Measurements from ENCODE around the gene GEMIN5. TPM values are rescaled to one million over a fixed set of nuclear protein-coding genes. Genes with fewer than 3 reads are reported as not detected.

The GEMIN5 gene
- total and polyA plus RNA-seq, 2 of the 13 experiments (the other 11 are each of a cell fraction or from before 2014, with no cell fraction given) = 6.6 to 28.6 TPM

DNA sequence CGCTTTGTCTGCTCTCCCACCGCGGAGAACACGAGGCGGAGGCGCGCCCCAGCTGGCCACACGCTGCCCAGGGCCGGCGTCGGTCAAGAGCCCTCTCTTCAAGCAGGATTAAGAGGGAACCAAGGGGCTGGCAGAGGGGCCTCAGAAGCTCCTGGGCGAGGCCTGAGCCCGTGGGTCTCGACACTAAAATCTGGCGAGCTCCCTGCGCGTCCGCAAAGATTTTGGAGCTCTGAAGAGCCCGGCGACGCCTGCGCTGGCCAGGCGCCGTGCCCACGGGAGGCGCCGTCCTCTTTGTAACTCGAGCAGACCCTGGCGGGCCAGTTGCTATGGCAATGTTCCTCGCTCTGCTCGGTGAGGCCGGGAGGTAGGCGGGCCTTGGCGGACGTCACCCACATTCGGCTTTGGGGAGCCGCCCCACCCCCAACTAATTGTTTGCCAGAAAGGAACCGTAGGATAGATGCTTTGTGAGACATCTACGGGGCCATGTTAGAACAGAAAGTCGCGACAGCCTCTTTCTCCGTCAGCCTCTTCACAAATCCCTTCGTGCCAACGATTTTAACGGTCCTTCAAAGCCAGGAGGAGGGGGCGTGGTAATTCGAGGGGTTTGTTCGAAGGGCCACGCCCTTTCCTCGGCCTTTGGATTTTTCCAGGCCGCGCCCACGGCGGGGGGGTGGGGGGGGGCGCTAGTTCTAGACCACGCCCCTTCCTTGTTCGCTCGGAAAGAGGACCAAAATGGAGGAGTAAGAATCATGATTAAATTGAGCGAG, 80.3 kb downstream of the GEMIN5 start (continued):
- TF ChIP-seq, protein P1, sequence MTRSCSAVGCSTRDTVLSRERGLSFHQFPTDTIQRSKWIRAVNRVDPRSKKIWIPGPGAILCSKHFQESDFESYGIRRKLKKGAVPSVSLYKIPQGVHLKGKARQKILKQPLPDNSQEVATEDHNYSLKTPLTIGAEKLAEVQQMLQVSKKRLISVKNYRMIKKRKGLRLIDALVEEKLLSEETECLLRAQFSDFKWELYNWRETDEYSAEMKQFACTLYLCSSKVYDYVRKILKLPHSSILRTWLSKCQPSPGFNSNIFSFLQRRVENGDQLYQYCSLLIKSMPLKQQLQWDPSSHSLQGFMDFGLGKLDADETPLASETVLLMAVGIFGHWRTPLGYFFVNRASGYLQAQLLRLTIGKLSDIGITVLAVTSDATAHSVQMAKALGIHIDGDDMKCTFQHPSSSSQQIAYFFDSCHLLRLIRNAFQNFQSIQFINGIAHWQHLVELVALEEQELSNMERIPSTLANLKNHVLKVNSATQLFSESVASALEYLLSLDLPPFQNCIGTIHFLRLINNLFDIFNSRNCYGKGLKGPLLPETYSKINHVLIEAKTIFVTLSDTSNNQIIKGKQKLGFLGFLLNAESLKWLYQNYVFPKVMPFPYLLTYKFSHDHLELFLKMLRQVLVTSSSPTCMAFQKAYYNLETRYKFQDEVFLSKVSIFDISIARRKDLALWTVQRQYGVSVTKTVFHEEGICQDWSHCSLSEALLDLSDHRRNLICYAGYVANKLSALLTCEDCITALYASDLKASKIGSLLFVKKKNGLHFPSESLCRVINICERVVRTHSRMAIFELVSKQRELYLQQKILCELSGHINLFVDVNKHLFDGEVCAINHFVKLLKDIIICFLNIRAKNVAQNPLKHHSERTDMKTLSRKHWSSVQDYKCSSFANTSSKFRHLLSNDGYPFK (CRISPR knock-in tag; IDR thresholded peaks at IDR 0.05; ENCODE audit: borderline replicate concordance) = no peak
- TF ChIP-seq RBM22 (optimal IDR thresholded peaks at IDR 0.05; ENCODE audit: low read length) (peak; percentile 60), TBP (CRISPR knock-in tag; IDR thresholded peaks at IDR 0.05) (no peak), ZSCAN21 (CRISPR knock-in tag; IDR thresholded peaks at IDR 0.05; ENCODE audit: borderline replicate concordance) (no peak), TOPORS (CRISPR knock-in tag; IDR thresholded peaks at IDR 0.05) (0 out of 2 replicates have a peak, but pooled peaks have one; percentile 24), ZNF160 (CRISPR knock-in tag; IDR thresholded peaks at IDR 0.05) (no peak; the same call in 1 of the 2 replicates), HNF4G (IDR thresholded peaks at IDR 0.05; ENCODE audit: borderline replicate concordance, low read depth, low read length) (no peak), HNF4G (CRISPR knock-in tag; IDR thresholded peaks at IDR 0.05; ENCODE audit: borderline replicate concordance, low read depth) (no peak), ZSCAN22 (CRISPR knock-in tag; IDR thresholded peaks at IDR 0.05) (no peak), MAFF (IDR thresholded peaks at IDR 0.05; ENCODE audit: low read depth, low read length) (no peak), MEIS1 (CRISPR knock-in tag; IDR thresholded peaks at IDR 0.05; ENCODE audit: borderline replicate concordance) (no peak), GABPB1 (CRISPR knock-in tag; IDR thresholded peaks at IDR 0.05) (peak; percentile 70), ZNF567 (CRISPR knock-in tag; IDR thresholded peaks at IDR 0.05; ENCODE audit: borderline replicate concordance) (no peak), DPF2 (CRISPR knock-in tag; IDR thresholded peaks at IDR 0.05; ENCODE audit: borderline replicate concordance, low read depth) (no peak)
- TF ChIP-seq, protein P2, sequence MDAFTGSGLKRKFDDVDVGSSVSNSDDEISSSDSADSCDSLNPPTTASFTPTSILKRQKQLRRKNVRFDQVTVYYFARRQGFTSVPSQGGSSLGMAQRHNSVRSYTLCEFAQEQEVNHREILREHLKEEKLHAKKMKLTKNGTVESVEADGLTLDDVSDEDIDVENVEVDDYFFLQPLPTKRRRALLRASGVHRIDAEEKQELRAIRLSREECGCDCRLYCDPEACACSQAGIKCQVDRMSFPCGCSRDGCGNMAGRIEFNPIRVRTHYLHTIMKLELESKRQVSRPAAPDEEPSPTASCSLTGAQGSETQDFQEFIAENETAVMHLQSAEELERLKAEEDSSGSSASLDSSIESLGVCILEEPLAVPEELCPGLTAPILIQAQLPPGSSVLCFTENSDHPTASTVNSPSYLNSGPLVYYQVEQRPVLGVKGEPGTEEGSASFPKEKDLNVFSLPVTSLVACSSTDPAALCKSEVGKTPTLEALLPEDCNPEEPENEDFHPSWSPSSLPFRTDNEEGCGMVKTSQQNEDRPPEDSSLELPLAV (CRISPR knock-in tag; conservative IDR thresholded peaks at IDR 0.05; ENCODE audit: low read depth) = no peak
- TF ChIP-seq, protein P3, sequence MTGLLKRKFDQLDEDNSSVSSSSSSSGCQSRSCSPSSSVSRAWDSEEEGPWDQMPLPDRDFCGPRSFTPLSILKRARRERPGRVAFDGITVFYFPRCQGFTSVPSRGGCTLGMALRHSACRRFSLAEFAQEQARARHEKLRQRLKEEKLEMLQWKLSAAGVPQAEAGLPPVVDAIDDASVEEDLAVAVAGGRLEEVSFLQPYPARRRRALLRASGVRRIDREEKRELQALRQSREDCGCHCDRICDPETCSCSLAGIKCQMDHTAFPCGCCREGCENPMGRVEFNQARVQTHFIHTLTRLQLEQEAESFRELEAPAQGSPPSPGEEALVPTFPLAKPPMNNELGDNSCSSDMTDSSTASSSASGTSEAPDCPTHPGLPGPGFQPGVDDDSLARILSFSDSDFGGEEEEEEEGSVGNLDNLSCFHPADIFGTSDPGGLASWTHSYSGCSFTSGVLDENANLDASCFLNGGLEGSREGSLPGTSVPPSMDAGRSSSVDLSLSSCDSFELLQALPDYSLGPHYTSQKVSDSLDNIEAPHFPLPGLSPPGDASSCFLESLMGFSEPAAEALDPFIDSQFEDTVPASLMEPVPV (CRISPR knock-in tag; IDR thresholded peaks at IDR 0.05) = peak; percentile 33; the same call in 1 of the 2 replicates
- TF ChIP-seq, protein P4, sequence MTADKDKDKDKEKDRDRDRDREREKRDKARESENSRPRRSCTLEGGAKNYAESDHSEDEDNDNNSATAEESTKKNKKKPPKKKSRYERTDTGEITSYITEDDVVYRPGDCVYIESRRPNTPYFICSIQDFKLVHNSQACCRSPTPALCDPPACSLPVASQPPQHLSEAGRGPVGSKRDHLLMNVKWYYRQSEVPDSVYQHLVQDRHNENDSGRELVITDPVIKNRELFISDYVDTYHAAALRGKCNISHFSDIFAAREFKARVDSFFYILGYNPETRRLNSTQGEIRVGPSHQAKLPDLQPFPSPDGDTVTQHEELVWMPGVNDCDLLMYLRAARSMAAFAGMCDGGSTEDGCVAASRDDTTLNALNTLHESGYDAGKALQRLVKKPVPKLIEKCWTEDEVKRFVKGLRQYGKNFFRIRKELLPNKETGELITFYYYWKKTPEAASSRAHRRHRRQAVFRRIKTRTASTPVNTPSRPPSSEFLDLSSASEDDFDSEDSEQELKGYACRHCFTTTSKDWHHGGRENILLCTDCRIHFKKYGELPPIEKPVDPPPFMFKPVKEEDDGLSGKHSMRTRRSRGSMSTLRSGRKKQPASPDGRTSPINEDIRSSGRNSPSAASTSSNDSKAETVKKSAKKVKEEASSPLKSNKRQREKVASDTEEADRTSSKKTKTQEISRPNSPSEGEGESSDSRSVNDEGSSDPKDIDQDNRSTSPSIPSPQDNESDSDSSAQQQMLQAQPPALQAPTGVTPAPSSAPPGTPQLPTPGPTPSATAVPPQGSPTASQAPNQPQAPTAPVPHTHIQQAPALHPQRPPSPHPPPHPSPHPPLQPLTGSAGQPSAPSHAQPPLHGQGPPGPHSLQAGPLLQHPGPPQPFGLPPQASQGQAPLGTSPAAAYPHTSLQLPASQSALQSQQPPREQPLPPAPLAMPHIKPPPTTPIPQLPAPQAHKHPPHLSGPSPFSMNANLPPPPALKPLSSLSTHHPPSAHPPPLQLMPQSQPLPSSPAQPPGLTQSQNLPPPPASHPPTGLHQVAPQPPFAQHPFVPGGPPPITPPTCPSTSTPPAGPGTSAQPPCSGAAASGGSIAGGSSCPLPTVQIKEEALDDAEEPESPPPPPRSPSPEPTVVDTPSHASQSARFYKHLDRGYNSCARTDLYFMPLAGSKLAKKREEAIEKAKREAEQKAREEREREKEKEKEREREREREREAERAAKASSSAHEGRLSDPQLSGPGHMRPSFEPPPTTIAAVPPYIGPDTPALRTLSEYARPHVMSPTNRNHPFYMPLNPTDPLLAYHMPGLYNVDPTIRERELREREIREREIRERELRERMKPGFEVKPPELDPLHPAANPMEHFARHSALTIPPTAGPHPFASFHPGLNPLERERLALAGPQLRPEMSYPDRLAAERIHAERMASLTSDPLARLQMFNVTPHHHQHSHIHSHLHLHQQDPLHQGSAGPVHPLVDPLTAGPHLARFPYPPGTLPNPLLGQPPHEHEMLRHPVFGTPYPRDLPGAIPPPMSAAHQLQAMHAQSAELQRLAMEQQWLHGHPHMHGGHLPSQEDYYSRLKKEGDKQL (CRISPR knock-in tag; IDR thresholded peaks at IDR 0.05; ENCODE audit: low read depth) = no peak

Measured in HepG2 (cell line).